IMR-90 (cell line): Measurements from ENCODE around the gene PCNX4.

ENCODE experiments used
- CEBPB ChIP-seq: IDR thresholded peaks from 2 replicates; pipeline ENCODE4 v1.6.1; 2012; ENCODE audit warnings: low read depth, low read length, improper control_type of control experiment
- CHD1 ChIP-seq: IDR thresholded peaks from 2 replicates; pipeline ENCODE4 v1.6.1; 2012; ENCODE audit warnings: low read depth, low read length, improper control_type of control experiment
- CTCF ChIP-seq: conservative IDR thresholded peaks from 2 replicates; pipeline ENCODE4 v1.5.1; 2012; ENCODE audit warnings: mild to moderate bottlenecking, low read depth, low read length, improper control_type of control experiment
- MAFK ChIP-seq: IDR thresholded peaks from 2 replicates; pipeline ENCODE4 v1.6.1; 2012; ENCODE audit warnings: low read depth, low read length, improper control_type of control experiment
- MAZ ChIP-seq: IDR thresholded peaks from 2 replicates; pipeline ENCODE4 v1.6.1; 2012; ENCODE audit warnings: low read depth, mild to moderate bottlenecking, low read length, improper control_type of control experiment, moderate library complexity, borderline replicate concordance
- POLR2A ChIP-seq: IDR thresholded peaks from 2 replicates; pipeline ENCODE4 v1.6.1; 2012; ENCODE audit warnings: mild to moderate bottlenecking, low read depth, low read length
- RAD21 ChIP-seq: IDR thresholded peaks from 2 replicates; pipeline ENCODE4 v1.6.1; 2012; ENCODE audit warnings: low read length, improper control_type of control experiment
- RCOR1 ChIP-seq: IDR thresholded peaks from 2 replicates; pipeline ENCODE4 v1.6.1; 2012; ENCODE audit warnings: mild to moderate bottlenecking, low read length, improper control_type of control experiment; ENCODE audit not compliant: insufficient replicate concordance
- RFX5 ChIP-seq: IDR thresholded peaks from 2 replicates; pipeline ENCODE4 v1.8.0; 2012; ENCODE audit warnings: low read depth, mild to moderate bottlenecking, low read length, moderate library complexity

GRCh38 chr14:60106339-60106738 is 14.6 kb downstream of the PCNX4 start:
- TF ChIP-seq CTCF (no peak), POLR2A (no peak), MAFK (no peak), MAZ (no peak), CHD1 (no peak), CEBPB (no peak), RCOR1 (no peak), RAD21 (no peak), RFX5 (no peak)
